Measurements from ENCODE around the gene PTX3.

PTX3 gene

GRCh38 chr3:157487339-157487738 is 50.7 kb downstream of the PTX3 start:
- H3K4me3 ChIP-seq (ENCODE audit: low read length), result no peak overlapping the region
- TF ChIP-seq, protein P1, sequence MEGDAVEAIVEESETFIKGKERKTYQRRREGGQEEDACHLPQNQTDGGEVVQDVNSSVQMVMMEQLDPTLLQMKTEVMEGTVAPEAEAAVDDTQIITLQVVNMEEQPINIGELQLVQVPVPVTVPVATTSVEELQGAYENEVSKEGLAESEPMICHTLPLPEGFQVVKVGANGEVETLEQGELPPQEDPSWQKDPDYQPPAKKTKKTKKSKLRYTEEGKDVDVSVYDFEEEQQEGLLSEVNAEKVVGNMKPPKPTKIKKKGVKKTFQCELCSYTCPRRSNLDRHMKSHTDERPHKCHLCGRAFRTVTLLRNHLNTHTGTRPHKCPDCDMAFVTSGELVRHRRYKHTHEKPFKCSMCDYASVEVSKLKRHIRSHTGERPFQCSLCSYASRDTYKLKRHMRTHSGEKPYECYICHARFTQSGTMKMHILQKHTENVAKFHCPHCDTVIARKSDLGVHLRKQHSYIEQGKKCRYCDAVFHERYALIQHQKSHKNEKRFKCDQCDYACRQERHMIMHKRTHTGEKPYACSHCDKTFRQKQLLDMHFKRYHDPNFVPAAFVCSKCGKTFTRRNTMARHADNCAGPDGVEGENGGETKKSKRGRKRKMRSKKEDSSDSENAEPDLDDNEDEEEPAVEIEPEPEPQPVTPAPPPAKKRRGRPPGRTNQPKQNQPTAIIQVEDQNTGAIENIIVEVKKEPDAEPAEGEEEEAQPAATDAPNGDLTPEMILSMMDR (conservative IDR thresholded peaks at IDR 0.05; ENCODE audit: low read depth, low read length), result no peak
- DNase-seq (ENCODE audit: low read depth), result no peak

DNA sequence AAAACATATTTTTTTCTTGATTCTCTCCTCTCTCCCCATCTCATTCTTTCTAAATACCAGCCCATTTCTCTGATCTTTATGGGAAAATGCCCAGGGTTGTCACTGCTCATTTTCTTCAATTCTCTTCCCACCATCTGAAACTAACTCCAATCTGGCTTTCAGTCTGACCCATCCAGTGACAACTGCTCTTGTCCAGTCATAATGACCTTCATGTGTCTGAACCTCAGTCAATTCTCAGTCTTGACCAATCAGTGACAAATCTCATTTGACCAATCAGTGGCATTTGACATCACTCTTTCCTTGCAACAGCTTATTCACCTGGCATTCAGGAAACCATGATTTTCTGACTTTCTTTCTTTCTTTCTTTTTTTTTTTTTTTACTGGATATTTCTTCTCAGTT is 51.5 kb downstream of the PTX3 start:
- TF ChIP-seq, protein P1 (conservative IDR thresholded peaks at IDR 0.05; ENCODE audit: low read depth, low read length), result no peak
- DNase-seq (ENCODE audit: low read depth), result no peak
- H3K4me3 ChIP-seq (ENCODE audit: low read length), result no peak overlapping the region

GRCh38 chr3:157491136-157491535 is 54.5 kb downstream of the PTX3 start:
- TF ChIP-seq, protein P1 (conservative IDR thresholded peaks at IDR 0.05; ENCODE audit: low read depth, low read length), result no peak

More at GRCh38 chr3:157491136-157491535, 54.5 kb downstream of the PTX3 start:
- DNase-seq (ENCODE audit: low read depth), result no peak
- H3K4me3 ChIP-seq (ENCODE audit: low read length), result no peak overlapping the region
